Amygdala (tissue), 56 donors: ENCODE data around the gene MRPL57.
"Not testable (repeated sequence)": the region's sequence is repeated elsewhere in the genome, so short reads cannot be mapped to it uniquely, and the experiment has no call there.

Experiments
- DNase-seq, 56 donors: peaks; one replicate each; lab custom pipeline; 2025; lab: John Stamatoyannopoulos, UW

The MRPL57 gene

DNA sequence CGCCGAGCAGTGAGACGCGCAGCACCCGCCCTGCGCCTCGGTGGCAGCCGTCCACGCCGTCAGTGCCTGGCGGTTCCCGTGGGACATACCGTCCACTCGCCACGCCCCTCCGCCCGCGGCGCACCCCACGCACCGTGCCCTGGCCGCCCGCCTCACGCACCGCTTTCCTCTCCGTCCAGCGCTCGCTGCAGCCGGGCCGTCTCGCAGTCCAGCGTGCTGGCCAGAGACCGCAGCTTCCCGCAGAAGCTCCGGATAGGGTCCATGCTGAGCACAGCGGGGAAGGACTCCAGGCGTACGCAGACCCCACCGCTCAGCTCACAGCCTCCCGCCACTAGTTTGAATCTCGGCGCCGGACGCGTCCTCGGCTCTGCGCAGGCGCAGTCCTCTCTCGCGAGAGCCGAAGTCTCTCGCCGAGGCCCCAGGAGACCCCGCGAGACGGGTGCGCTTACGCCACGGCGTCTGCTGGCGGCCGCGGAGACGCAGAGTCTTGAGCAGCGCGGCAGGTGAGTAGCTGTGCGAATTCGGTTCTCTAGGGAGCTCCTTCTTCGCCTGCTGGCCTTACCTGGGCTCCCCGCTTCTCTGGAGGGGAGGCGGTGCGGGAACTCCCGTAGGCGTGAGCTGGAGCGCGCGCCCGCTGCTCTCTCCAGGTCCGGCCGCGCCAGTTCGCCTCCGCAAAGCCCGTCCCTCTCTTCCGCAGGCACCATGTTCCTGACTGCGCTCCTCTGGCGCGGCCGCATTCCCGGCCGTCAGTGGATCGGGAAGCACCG lies at the start of gene MRPL57, which contains the start of gene SKA3:
Gene MRPL57, plus strand, starts transcription at position 444 of the 767 bp plus-strand sequence. Its CDS starts 259 bp downstream, at position 703.
Gene SKA3, minus strand, starts transcription at position 338 of the 767 bp plus-strand sequence. Its CDS starts 75 bp downstream, at position 263.
- DNase-seq: peak; percentile 43 to 93 (median 82)

- no peak for DNase-seq
These were observed 46.3 kb upstream of the MRPL57 start for GRCh38 chr13:21130116-21130515.

- DNase-seq: no peak
These were observed 43.4 kb upstream of the MRPL57 start for GRCh38 chr13:21133077-21133476.

GRCh38 chr13:21134475-21134874 lies 42.0 kb upstream of the MRPL57 start:
- DNase-seq: no peak

DNA sequence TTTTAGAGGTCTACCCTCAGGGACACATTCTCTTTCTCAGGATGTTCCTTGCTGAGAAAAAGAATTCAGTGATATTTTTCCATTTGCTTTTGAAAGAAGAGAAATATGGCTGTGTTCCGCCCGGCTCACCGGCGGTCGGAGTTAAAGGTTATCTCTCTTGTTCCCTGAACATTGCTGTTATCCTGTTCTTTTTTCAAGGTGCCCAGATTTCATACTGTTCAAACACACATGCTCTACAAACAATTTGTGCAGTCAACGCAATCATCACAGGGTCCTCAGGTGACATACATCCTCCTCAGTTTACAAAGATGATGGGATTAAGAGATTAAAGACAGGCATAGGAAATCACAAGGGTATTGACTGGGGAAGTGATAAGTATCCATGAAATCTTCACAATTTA lies 40.6 kb upstream of the MRPL57 start:
- not testable (repeated sequence) for DNase-seq

DNA sequence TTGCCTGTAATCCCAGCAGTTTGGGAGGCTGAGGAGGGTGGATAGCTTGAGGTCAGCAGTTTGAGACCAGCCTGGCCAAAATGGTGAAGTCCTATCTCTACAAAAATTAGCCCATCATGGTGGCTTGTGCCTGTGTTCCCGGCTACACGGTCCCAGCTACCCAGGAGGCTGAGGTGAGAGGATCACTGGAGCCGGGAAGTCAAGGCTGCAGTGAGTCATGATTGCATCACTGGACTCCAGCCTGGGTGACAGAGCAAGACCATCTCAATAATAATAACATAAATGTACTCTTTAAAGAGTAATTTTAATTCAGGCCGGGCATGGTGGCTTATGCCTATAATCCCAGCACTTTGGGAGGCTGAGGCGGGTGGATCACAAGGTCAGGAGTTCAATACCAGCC lies 38.8 kb upstream of the MRPL57 start:
- no peak for DNase-seq

DNA sequence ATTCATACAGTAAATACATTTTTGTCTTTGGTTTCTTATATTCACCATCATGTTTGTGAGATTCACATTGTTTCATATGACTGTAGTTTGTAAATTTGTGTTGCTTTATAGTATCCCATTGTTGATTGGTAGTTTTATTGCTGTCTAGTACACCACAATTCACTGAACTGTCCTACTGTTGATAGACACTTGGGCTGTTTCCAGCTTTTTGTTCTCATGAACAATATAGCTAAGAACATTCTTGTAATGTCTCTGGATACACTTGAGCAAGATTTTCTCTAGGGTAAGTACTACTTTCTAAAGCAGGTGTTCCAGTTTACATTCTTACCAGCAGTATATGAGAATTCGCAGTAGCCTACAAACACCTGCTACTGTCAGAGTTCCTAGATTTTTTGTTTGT lies 37.9 kb upstream of the MRPL57 start:
- DNase-seq: no peak

- peak in 1 of 56 donors; percentile 0 for DNase-seq
These were observed 37.1 kb upstream of the MRPL57 start for GRCh38 chr13:21139374-21139773.

- no peak for DNase-seq
These were observed 33.7 kb upstream of the MRPL57 start for GRCh38 chr13:21142766-21143165.

GRCh38 chr13:21147827-21148226 lies 28.6 kb upstream of the MRPL57 start:
- DNase-seq: no peak

- DNase-seq: no peak
These were observed 27.8 kb upstream of the MRPL57 start for GRCh38 chr13:21148557-21149258.

DNA sequence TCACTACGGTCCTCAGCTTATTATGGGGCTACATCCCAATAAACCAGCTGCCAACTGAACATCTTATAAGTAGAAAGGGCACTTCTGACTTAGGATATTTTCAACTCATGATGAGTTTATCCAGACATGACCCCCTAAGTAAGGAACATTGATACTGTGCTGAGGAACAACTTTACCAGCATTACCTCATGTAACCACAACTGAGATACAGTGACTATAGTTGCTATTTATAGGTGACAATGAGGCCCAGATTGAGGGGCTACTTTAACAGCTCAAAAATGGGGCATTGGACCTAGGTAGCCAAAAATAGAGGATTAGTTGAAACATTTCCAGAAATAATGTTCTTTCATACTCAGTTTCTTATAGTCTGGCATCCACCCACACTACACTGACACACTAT lies 26.9 kb upstream of the MRPL57 start:
- DNase-seq: no peak

DNA sequence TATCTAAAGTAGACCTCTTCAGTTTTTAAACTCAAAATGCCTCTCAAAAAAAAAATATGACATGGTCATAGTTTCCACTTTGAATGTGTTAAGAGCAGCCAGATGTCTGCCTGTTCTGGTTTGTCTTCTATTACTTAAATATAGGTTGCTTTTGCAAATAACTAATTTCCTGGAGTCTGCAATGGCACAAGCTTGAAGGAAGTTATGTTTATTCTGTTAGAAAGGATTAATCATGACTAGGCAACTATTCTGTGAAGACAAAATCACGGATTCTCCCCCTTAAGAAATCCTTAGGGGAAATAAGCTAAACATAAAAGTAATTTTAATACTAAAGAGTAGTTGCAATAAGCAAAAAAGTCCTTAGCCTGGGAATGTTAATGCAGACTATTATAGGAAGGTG lies 26.4 kb upstream of the MRPL57 start:
- no peak for DNase-seq

- no peak for DNase-seq
These were observed 24.1 kb upstream of the MRPL57 start for GRCh38 chr13:21152251-21152899.

GRCh38 chr13:21164631-21165030 lies 11.8 kb upstream of the MRPL57 start:
- DNase-seq: no peak

- DNase-seq: not testable (repeated sequence)
These were observed 10.9 kb upstream of the MRPL57 start for GRCh38 chr13:21165606-21166005.

DNA sequence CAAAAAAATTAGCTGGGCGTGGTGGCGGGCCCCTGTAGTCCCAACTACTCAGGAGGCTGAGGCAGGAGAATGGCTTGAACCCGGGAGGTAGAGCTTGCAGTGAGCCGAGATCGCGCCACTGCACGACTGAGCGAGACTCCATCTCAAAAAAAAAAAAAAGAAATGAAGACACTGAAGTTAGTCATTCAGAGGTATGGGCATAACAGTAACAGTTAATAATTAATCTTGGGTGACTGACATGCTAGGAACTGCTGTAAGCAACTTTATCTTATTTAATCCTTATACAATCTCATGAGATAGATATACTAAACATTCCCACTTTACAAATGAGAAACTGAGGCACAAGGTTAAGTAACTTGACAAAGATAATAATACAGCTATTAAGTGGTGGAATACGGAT lies 5.0 kb upstream of the MRPL57 start:
- DNase-seq: no peak

DNA sequence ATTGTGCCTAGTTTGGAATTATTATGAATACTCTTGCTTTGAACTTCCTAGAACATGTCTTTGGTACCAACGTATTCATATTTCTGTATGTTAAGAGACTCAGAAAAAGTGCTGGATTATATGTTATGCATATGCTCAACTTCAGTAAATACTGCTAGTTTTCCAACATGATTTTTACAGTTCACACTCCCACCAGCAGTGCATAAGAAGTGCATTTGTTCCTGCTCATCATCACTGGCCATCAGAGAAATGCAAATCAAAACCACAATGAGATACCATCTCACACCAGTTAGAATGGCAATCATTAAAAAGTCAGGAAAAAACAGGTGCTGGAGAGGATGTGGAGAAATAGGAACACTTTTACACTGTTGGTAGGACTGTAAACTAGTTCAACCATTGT lies 2.7 kb upstream of the MRPL57 start:
- DNase-seq: not testable (repeated sequence)

GRCh38 chr13:21175656-21176214 lies 723 bp upstream of the MRPL57 start:
- no peak for DNase-seq

GRCh38 chr13:21176982-21177284 lies 475 bp downstream of the MRPL57 start:
- peak in 3 of 56 donors; percentile 44 to 61 (median 50) for DNase-seq

DNA sequence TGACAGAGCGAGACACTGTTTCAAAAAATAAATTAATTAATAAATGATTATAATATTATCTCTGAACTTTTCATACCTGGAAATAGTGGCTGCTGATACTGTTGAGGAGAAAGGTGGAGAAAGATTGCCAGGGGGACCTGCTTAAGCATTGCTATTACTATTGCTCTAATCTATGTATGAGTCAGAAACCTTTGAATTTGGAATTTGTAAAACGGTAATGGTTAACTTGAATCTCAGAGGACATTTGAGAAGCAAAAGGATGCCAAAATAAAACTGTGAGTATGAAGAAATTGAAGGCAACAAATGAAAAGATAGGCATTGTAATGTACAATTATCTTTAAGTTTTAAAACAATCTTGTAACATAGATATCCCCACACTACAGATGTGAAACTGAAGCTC lies 5.2 kb downstream of the MRPL57 start:
- no peak for DNase-seq
